ENCODE measurements around the gene TBC1D30.

Gene TBC1D30

DNA sequence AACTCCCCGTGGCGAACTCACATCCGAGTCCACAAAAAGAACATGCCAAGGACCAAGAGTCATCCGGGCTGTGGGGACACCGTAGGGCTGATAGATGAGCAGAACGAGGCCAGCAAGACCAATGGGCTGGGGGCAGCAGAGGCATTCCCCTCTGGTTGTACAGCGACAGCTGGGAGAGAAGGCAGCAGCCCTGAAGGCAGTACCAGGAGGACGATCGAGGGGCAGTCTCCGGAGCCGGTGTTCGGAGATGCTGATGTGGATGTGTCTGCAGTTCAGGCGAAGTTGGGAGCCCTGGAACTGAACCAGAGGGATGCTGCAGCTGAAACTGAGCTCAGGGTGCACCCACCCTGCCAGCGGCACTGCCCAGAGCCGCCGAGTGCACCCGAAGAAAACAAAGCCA, 50.7 kb downstream of the TBC1D30 start:
- DNase-seq = no peak

- DNase-seq = no peak
Measured at GRCh38 chr12:64876388-64877071, 52.1 kb downstream of the TBC1D30 start.

DNA sequence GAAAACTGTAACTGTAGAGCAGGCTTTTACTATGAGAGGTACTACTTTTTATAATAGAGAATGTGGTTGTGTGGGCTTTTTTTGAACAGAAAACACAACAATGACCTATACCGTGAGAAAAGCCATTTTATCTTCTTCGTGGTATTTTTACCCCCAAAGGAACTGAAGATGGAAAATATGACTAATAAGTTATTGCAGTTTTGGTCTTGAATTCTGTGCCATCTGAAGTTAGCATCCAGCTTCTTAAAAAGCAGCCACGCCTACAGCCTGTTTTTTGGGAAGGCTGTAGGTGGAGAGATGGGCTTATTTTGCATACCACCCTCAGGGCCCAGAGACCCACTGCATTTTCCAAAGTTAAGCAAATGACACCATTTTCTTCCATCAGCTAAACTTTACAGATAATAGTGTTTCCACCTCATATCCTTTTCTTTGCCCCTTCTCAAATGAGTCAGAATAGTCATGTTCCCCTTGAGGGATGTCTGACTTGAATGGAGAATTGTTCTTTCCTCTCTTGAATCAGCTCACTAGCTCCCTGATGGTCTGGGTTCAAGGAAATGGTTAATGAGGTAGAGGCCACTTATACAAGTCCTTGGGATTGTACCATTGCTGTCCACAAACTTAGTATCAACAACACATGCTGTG, 53.0 kb downstream of the TBC1D30 start:
- DNase-seq = no peak

DNA sequence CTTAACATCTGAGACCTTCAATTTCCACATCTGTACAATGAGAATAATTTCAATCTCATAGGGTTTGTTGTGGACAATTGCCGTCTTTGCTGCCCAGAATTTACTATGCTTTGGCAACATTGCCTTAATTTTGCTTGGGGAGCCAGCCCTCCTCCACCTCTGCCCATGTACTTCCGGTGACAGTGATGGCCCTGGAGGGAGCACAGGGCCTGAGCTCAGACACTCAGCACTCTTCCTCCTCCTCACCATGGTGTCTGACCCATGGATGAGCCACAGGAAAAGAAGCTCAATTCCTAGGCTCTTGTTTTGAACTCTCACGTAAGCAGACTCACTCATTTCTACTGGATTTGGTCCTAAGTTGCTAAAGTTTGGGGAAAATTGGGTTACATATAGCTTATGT, 58.2 kb downstream of the TBC1D30 start:
- no peak for DNase-seq

DNA sequence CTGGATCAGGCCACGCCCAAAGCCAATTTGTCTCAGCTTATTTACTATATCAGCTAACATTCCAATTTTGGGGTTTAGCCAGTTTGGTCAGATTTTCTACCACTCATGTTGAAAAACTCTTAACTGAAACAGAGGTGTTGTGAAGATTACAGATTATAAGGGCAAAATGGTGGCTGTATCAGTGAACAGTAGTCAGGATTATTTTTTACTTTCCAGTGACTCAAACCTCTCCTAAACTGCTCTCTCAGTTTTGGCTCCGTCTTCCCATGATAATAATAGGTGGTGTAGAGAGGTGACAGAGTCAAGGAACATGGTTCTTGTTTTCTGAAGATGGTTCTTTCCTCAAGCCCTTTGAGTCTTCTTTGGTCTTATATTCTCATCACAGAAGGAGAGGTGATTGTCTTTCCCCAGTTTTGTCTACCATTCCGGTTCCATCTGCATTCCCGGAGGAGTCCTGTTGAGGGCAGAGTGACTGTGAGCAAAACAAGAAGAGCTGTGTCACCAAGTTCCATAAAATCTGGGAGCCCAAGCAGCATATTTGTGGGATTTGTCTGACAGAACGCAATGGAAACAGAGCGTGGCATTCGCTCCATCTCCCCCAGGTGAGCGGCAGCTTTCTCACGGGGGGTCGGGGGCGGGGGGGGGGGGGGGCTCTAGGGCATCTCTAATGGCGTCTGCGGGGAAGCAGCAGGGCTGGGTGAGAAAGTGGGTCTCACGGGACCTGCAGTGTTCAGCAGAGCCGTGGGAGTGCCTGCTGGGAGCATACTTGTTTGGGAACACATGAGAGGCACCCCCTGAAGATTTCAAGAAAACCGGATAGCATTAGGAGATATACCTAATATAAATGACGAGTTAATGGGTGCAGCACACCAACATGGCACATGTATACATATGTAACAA, 59.1 kb downstream of the TBC1D30 start:
- no peak for DNase-seq

DNA sequence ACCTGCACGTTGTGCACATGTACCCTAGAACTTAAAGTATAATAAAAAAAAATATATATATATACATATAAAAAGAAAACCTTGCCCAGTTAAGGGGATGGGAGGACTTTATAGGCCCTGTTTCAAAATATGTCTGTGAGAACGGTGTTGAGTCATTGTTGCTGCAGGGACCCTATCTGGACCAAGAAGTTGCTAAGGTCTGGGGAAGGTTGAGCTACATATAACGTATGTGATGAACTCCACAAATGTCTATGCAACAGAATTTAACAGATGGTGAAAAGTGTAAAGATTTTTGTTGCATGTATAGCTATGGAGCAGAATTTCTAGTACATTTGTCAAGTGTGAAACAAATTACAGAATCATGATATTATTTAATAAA, 59.7 kb downstream of the TBC1D30 start:
- no peak for DNase-seq

GRCh38 chr12:64884728-64885127, 60.3 kb downstream of the TBC1D30 start:
- DNase-seq = no peak

GRCh38 chr12:64889434-64890216, 65.2 kb downstream of the TBC1D30 start:
- DNase-seq = no peak

DNA sequence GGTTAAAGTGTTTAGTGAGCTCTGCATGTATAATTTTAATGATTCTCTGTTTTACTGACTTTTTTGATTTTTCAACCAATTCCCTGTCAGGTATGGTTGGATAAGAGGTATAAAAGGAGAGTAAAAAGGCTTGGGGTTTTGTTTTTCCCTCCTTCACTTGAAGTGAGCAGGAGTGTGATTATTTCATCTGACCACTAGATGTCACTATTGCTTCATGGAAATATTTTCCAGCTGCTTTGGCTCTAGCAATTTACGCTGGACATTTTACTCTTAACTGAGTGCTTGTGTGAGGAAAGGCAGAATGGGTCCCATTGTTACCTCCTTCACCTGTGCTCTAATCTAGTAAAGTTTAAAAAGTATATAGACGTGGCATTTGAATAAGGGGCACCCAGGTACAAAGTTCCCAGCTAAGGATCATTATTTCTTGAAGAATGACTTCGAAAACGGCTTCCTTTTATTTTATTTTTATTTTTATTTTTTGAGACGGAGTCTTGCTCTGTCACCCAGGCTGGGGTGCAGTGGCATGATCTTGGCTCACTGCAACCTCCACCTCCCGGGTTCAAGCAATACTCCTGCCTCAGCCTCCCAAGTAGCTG, 66.5 kb downstream of the TBC1D30 start:
- DNase-seq = peak; percentile 58

DNA sequence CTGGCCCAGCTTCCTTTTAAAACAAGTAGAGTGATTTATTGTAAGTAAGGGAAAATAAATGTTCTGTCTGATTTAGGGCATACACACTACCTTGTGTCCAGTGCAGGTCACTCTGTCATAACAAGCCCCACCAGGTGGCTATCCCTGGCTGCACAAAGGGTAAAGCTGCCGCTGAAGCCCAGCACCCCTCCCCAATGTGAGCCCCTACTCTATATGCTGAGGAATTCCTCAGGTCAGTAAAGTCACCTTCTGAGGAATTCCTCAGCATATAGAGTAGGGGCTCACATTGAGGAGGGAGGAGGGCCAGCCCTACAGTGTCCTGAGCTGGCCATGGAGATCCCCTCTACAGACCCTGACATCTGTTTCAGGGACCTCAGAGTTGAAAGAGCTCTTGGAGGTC, 67.2 kb downstream of the TBC1D30 start:
- no peak for DNase-seq

DNA sequence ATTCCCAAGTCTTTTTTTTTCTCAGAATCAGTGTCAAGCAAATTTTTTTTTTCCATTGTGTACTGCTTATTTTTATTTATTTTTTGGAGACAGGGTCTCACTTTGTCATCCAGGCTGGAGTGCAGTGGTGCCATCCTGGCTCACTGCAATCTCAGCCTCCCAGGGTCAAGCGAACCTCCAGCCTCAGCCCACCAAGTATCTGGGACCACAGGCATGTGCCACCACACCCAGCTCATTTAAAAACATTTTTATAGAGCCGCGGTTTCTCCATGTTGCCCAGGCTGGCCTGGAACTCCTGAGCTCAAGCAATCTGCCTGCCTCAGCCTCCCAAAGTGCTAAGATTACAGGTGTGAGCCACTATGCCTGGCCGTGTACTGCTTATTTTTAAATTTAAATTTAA, 68.1 kb downstream of the TBC1D30 start:
- no peak for DNase-seq

GRCh38 chr12:64893961-64894360, 69.5 kb downstream of the TBC1D30 start:
- DNase-seq = no peak

- no peak for DNase-seq
Measured at GRCh38 chr12:64894827-64895475, 70.5 kb downstream of the TBC1D30 start.

DNA sequence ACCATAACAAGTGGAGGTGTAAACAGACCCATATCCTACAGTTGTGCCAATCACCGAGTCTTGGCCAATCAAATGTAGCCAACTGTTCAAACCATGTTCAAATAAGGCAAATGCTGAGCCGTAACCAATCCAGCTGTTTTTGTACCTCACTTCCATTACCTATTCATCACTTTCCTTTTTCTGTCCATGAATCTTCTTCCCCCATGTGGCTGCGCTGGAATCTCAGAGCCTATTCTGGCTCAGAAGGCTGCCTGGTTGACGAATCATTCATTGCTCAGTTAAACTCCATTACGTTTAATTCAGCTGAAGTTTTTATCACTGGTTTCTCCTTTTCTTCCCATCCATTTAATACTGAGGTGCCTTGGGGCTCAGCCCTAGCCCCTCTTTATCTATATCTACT, 71.1 kb downstream of the TBC1D30 start:
- no peak for DNase-seq

GRCh38 chr12:64900540-64900939, 76.1 kb downstream of the TBC1D30 start:
- DNase-seq = no peak

- DNase-seq = no peak
Measured at GRCh38 chr12:64903479-64904152, 79.2 kb downstream of the TBC1D30 start.

GRCh38 chr12:64907097-64907496, 82.7 kb downstream of the TBC1D30 start:
- no peak for DNase-seq

DNA sequence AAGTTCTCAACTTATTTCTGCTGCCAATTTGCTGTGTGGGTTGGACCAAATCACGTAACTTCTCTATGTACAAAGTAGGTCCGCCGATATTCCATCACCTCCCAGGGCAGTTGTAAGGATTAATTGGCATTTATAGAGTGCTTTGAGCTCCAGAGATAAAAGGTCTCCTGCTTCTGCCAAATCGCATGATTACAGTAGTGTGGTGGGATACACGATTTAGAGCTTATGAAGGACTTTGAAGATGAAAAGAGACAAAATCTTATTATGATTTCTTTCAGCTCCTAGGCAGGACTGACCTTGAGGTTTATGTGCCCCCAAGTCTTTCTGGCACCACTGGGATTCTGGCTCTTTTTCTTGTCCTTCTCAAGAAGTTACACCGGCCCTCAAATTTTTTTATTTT, 84.7 kb downstream of the TBC1D30 start:
- DNase-seq = no peak

DNA sequence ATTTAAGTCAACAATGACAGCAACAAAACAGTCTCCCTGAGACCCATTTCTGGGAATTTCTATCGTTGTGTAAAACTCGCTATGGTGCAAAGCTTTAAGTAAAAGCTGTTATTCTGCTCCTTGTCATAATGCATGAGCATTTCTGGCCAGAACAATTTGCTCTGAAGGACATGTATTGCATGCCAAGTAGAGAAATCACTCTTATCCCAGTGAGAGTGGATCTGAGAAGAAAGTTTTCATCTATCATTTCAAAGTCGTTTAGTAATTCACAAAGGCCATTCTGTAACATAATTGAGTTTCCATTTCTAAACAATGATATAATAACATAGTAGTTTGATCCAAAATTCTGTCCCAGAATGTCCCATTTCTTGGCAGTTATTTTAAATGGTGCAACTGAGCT, 86.6 kb downstream of the TBC1D30 start:
- DNase-seq = no peak

DNA sequence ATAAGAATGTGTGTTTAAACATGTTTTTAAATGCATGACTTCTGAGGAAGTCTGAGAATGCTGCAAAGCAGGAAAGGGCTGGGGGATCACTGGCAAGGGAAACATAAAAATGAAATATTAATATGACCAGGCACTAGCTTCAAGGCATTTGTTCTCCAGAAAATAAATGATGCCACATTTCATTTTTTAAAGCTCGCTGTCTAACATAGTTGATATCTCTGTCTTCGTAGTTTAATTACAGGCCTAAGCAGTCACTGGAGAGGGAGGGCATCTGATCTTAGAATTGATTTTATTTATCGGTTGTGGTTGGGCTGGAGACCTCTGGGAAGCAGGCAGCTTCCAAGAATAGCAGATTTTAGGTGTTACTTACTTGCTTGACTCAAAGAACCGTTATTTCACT, 87.5 kb downstream of the TBC1D30 start:
- no peak for DNase-seq

DNA sequence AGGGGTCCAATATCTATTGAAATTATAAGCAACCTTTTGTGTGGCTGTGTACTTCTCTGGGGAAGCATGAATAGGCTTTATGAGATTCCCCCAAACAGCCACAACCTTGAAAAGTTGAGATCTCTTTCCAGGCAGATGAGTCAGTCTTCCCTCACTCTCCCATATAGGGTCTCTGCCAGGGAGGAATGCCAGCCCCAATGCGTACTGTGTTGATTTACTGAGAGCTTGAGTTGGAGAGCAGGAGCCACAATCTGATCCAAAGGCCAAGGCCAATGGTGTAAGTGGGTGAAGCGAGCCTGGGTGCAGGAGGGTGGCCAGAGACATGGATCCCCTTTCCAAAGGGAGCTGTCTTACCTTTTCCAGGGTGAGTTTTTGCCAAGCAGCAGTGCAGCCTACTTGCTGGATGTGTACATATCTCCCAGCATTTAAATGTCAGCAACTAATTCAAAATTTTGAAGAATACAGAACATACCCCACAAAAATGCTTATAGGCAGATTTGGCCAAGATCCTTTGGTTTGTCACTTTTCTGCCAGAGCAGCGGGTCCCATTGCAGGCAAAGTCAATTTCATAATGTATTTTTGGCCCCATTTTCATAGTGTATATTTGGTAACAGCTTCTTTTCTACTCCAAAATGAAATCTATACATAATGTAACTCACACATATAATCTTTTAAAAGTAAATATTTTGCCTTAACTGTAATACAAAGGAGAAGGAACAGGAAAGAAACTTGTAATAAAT, 88.2 kb downstream of the TBC1D30 start:
- DNase-seq = no peak
